KMS-11 (cell line): ENCODE data around the gene ZKSCAN5.
A peak's percentile ranks its signal among the peaks of the same experiment; 100 is the strongest.
"Not testable (repeated sequence)": the region's sequence is repeated elsewhere in the genome, so short reads cannot be mapped to it uniquely, and the experiment has no call there.

ENCODE experiments used
- H2AFZ ChIP-seq: fragments of 200-600 bp; sonication (generic); 2 replicates; pipeline ENCODE4 v1.6.1; 2016; ENCODE audit warnings: antibody characterized with exemption, mixed run types, low read depth
- H3K27ac ChIP-seq: fragments of 200-600 bp; sonication (generic); 2 replicates; pipeline ENCODE4 v1.6.1; 2016; ENCODE audit warnings: mild to moderate bottlenecking, mixed run types
- H3K27me3 ChIP-seq: fragments of 200-600 bp; sonication (generic); 2 replicates; pipeline ENCODE4 v1.6.1; 2017; ENCODE audit warnings: mild to moderate bottlenecking, low read depth, mixed run types, moderate library complexity; ENCODE audit not compliant: insufficient read depth
- H3K36me3 ChIP-seq: fragments of 200-600 bp; sonication (generic); 2 replicates; pipeline ENCODE4 v1.6.1; 2017; ENCODE audit warnings: mild to moderate bottlenecking, mixed run types; ENCODE audit not compliant: insufficient read depth
- H3K4me1 ChIP-seq: fragments of 200-600 bp; sonication (generic); 2 replicates; pipeline ENCODE4 v1.6.1; 2016; ENCODE audit warnings: mild to moderate bottlenecking, low read depth, mixed run types; ENCODE audit not compliant: poor library complexity, severe bottlenecking
- H3K4me2 ChIP-seq: fragments of 200-600 bp; sonication (generic); 2 replicates; pipeline ENCODE4 v1.7.0; 2016; ENCODE audit warnings: mild to moderate bottlenecking, mixed run types
- H3K4me3 ChIP-seq: fragments of 200-600 bp; sonication (generic); IDR thresholded peaks from 2 replicates; pipeline ENCODE4 v1.6.1; 2017; ENCODE audit warnings: low read depth, low read length, mixed read lengths; ENCODE audit not compliant: insufficient read depth
- H3K79me2 ChIP-seq: fragments of 200-600 bp; sonication (generic); 2 replicates; pipeline ENCODE4 v1.6.1; 2016; ENCODE audit warnings: low read depth, mixed run types; ENCODE audit not compliant: insufficient read depth
- H3K9ac ChIP-seq: fragments of 200-600 bp; sonication (generic); 2 replicates; pipeline ENCODE4 v1.6.1; 2016; ENCODE audit warnings: mild to moderate bottlenecking, mixed run types
- H4K20me1 ChIP-seq: fragments of 200-600 bp; sonication (generic); 2 replicates; pipeline ENCODE4 v1.6.1; 2016; ENCODE audit warnings: mild to moderate bottlenecking, mixed run types; ENCODE audit not compliant: insufficient read depth
- CTCF ChIP-seq: fragments of 200-600 bp; sonication (generic); conservative IDR thresholded peaks from 2 replicates; pipeline ENCODE4 v1.6.1; 2017; ENCODE audit warnings: low read depth, mild to moderate bottlenecking, antibody characterized with exemption, low read length, moderate library complexity, mixed read lengths

The ZKSCAN5 gene

DNA sequence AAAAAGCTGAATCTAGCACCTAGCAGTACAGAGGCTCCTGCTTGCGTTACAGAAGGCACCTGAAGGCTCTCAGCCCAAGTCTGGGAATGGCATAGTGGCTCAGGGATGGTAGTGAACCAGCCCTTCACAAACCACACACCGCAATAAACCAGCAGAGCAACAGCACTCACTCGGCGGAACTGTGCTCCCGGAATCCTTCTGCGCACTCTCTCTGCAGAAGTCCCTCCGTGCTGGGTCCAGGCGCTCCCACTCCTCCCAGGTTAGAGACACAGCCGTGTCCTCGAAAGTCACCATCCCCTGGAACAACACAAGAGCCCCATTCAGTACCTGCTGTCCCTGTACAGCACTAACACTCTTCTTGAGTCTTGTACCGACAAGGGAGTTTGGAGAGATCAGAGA is 5.9 kb upstream of the ZKSCAN5 start:
- H3K79me2 ChIP-seq: peaks cover 51% of the 10 kb centered on the region
- no peak overlapping the region for H3K27ac ChIP-seq
- H4K20me1 ChIP-seq: no peaks in the 10 kb centered on the region
- H3K9ac ChIP-seq: no peak overlapping the region
- TF ChIP-seq CTCF: no peak
- H3K4me2 ChIP-seq: peak overlapping the region; percentile 65
- H3K27me3 ChIP-seq: no peaks in the 10 kb centered on the region
- peaks cover 14% of the 10 kb centered on the region for H3K4me1 ChIP-seq
- H2AFZ ChIP-seq: no peak overlapping the region
- no peak overlapping the region for H3K4me3 ChIP-seq
- peaks cover 26% of the 10 kb centered on the region; the same call in 1 of the 2 replicates for H3K36me3 ChIP-seq

DNA sequence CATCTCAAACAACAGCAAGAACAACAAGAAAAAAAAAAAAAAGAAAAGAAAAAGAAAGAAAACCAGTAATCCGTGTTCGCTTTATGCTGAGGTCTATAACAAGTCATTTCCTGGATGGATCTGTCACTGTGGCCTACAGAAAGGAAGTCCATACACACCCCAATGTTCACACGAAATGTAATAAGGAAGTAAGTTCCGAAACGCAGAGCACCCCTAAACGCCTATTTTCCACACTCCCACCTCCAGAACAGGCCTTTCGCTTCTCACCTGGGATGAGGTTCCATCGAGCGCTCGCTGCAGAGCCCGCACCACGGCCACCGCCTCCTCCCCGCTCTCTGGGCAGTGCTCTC is 5.1 kb upstream of the ZKSCAN5 start:
- H3K27me3 ChIP-seq: no peaks in the 10 kb centered on the region
- no peak overlapping the region for H3K4me3 ChIP-seq
- H3K4me1 ChIP-seq: peaks cover 15% of the 10 kb centered on the region
- H2AFZ ChIP-seq: peak overlapping the region; percentile 99; the same call in 1 of the 2 replicates
- peak overlapping the region; percentile 88 for H3K9ac ChIP-seq
- peaks cover 51% of the 10 kb centered on the region for H3K79me2 ChIP-seq
- peak overlapping the region; percentile 95 for H3K27ac ChIP-seq
- no peaks in the 10 kb centered on the region for H4K20me1 ChIP-seq
- H3K4me2 ChIP-seq: peak overlapping the region; percentile 65
- H3K36me3 ChIP-seq: peaks cover 18% of the 10 kb centered on the region; the same call in 1 of the 2 replicates
- TF ChIP-seq CTCF: no peak

- Histone ChIP-seq H3K4me2 (peak within 1 kb of the TSS; percentile 65), H3K27ac (peak within 1 kb of the TSS; percentile 95), H3K9ac (peak within 1 kb of the TSS; percentile 88), H3K4me3 (peak within 1 kb of the TSS; percentile 18), H3K4me1 (peaks cover 15% of the 10 kb centered on the region), H3K27me3 (no peaks in the 10 kb centered on the region), H3K79me2 (peaks cover 47% of the 10 kb centered on the region), H2AFZ (peak within 1 kb of the TSS; percentile 99), H3K36me3 (peaks cover 13% of the 10 kb centered on the region; the same call in 1 of the 2 replicates), H4K20me1 (no peaks in the 10 kb centered on the region)
- TF ChIP-seq CTCF: no peak
Measured at GRCh38 chr7:99499721-99500636, 4.5 kb upstream of the ZKSCAN5 start, which contains the start of gene ZNF394. Gene ZNF394 (minus strand): TSS chr7:99500281. CDS start chr7:99500093, 188 bp downstream.

GRCh38 chr7:99500637-99501009 is 3.8 kb upstream of the ZKSCAN5 start:
- no peaks in the 10 kb centered on the region for H3K27me3 ChIP-seq
- H3K4me3 ChIP-seq: peak overlapping the region; percentile 18
- H2AFZ ChIP-seq: peak overlapping the region; percentile 99
- H3K27ac ChIP-seq: peak overlapping the region; percentile 95; the same call in 1 of the 2 replicates
- H4K20me1 ChIP-seq: no peaks in the 10 kb centered on the region
- peaks cover 46% of the 10 kb centered on the region for H3K79me2 ChIP-seq
- peaks cover 17% of the 10 kb centered on the region for H3K4me1 ChIP-seq
- TF ChIP-seq CTCF: no peak
- peak overlapping the region; percentile 65 for H3K4me2 ChIP-seq
- H3K9ac ChIP-seq: peak overlapping the region; percentile 88; the same call in 1 of the 2 replicates
- H3K36me3 ChIP-seq: peaks cover 13% of the 10 kb centered on the region; the same call in 1 of the 2 replicates

DNA sequence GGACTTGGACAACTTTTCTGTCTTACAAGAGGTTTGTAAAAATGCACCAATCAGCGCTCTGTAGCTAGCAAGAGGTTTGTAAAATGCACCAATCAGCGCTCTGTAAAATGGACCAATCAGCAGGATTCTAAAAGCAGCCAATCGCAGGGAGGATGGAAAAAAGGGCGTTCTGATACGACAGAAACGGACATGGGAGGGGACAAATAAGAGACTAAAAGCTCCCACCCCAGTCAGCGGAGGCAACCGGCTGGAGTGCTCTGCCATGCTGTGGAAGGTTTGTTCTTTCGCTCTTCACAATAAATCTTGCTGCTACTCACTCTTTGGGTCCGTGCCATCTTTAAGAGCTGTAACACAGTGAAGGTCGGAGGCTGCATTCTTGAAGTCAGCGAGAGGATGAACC is 3.2 kb upstream of the ZKSCAN5 start:
- H3K27ac ChIP-seq, H3K27me3 ChIP-seq, H3K4me3 ChIP-seq, H2AFZ ChIP-seq, H3K9ac ChIP-seq, H4K20me1 ChIP-seq, H3K36me3 ChIP-seq: not testable (repeated sequence)
- Histone ChIP-seq H3K4me2 (peak overlapping the region; percentile 65; the same call in 1 of the 2 replicates), H3K79me2 (peaks cover 46% of the 10 kb centered on the region), H3K4me1 (peaks cover 24% of the 10 kb centered on the region)
